NCI-H748 treated with DMSO at 0.1 percent for 48 hours (cell line): ENCODE data around the gene VMO1.

Source experiments
- DNase-seq: peaks from one replicate; lab custom pipeline; 2025; lab: John Stamatoyannopoulos, UW

VMO1 gene

GRCh38 chr17:4759776-4760236 is 26.4 kb downstream of the VMO1 start:
- no peak for DNase-seq

GRCh38 chr17:4753392-4753791 is 32.8 kb downstream of the VMO1 start:
- DNase-seq = no peak

- no peak for DNase-seq
Measured at GRCh38 chr17:4751932-4752331, 34.2 kb downstream of the VMO1 start.

GRCh38 chr17:4750606-4751005 is 35.6 kb downstream of the VMO1 start:
- no peak for DNase-seq

- DNase-seq = no peak
Measured at GRCh38 chr17:4748686-4749085, 37.5 kb downstream of the VMO1 start.

- DNase-seq = no peak
Measured at GRCh38 chr17:4747847-4748246, 38.3 kb downstream of the VMO1 start.

- no peak for DNase-seq
Measured at GRCh38 chr17:4744999-4745969, 40.9 kb downstream of the VMO1 start.

- DNase-seq = no peak
Measured at GRCh38 chr17:4743898-4744297, 42.3 kb downstream of the VMO1 start.

- DNase-seq = no peak
Measured at GRCh38 chr17:4743216-4743615, 42.9 kb downstream of the VMO1 start.

- DNase-seq = no peak
Measured at GRCh38 chr17:4742629-4743028, 43.5 kb downstream of the VMO1 start.

- no peak for DNase-seq
Measured at GRCh38 chr17:4742133-4742532, 44.0 kb downstream of the VMO1 start.

GRCh38 chr17:4741544-4741943 is 44.6 kb downstream of the VMO1 start:
- no peak for DNase-seq

GRCh38 chr17:4740584-4740983 is 45.6 kb downstream of the VMO1 start:
- DNase-seq = no peak

GRCh38 chr17:4740025-4740351 is 46.2 kb downstream of the VMO1 start:
- DNase-seq = no peak

- DNase-seq = no peak
Measured at GRCh38 chr17:4739122-4740024, 46.8 kb downstream of the VMO1 start, which contains the start of the genes CXCL16 and ZMYND15. TSS of gene CXCL16 (minus strand) at chr17:4739928. CDS start at chr17:4739339, 589 bp downstream. TSS of gene ZMYND15 (plus strand) at chr17:4739833. CDS start at chr17:4740549, 716 bp downstream.

GRCh38 chr17:4738136-4739121 is 47.7 kb downstream of the VMO1 start:
- no peak for DNase-seq

GRCh38 chr17:4735876-4736651 is 50.1 kb downstream of the VMO1 start:
- DNase-seq = no peak
